ENCODE data around the gene ARID3B.
"Not testable (repeated sequence)": the region's sequence is repeated elsewhere in the genome, so short reads cannot be mapped to it uniquely, and the experiment has no call there.

ARID3B gene

DNA sequence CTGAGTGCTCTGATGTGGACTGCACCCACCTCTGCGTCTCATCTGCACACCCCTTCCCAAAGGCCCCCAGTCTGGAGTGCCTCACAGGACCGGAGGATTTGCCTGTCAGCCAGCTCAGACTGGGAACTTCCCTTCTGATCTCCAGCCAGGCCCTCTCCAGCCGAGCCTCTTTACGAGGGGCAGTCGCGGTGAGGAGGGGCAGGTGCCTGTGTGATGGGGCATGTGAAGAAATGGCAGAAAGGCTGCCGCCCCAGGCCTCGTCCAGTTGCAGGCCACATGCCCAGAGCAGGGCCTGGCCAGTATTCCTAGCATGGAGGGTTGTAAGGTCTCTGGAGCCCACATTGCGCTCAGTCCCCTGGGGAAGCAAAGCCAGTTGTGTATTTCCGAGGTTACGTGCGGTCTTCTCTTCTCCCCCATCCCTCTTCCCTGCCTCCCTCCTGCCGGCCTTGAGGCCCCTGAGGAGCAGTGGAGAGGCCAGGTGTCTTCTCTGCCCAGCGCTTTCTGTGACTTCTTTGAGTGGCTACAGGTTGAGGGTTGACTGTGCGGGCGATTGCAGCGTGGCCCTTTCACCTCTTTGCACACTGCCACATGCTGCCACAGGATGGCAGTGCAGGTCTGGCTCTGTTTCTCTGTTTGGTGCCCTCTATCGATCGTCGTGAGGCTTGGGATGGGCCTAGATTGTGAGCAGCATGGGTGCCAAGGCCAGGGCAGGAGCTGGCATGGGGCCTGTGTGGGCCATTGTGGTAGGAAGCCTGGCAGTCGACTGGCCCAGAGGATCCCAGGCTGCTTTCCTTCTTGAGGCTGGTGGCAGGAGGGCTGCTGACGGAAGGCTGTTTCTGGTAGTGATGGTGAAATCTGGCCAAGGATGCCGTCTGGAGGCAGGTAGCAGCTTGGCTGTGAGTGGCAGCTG lies 79.9 kb downstream of the ARID3B start:
- DNase-seq (ENCODE audit: low spot score): peak; percentile 93

DNA sequence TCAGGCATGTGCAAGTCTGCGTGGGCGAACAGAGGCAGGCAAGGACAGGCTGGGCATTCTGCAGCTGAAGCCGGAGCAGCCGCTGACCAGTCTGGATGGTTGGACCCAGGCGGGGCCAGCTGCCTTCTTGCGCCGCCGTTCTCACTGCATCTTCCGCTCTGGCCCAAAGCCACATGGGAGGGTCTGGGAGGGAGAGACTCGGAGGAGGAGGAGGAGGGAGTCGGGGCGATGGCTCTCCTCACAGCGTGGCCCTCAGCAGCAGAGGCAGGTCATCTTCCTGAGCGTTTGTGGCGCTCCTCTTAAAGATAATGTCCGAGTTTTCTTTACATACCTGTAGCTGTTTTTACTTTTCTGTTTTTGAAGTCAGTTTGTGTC lies 80.5 kb downstream of the ARID3B start:
- no peak for DNase-seq (ENCODE audit: low spot score)

GRCh38 chr15:74621936-74622335 lies 80.9 kb downstream of the ARID3B start:
- DNase-seq (ENCODE audit: low spot score): no peak

DNA sequence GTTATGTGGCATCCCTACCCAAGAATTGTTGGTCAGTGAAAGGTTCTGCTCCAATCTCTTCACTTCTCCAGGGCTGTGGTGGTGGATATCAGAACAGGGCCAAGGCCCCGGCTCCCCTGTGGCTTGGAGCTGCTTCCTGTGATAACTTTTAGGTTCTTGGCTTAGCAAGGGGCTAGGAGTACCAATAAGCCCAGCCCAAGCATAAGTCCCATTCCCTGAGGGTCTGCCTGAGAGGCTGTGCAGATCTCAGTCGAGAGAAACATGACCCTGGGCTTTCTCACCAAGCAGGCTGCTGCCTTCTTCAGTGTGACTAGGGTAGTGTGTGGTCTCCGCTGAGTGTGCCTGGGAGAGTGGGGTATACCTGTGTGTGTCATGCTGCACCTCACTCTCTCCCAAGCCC lies 81.7 kb downstream of the ARID3B start:
- no peak for DNase-seq (ENCODE audit: low spot score)

GRCh38 chr15:74624020-74624602 lies 83.1 kb downstream of the ARID3B start:
- DNase-seq (ENCODE audit: low spot score): no peak

DNA sequence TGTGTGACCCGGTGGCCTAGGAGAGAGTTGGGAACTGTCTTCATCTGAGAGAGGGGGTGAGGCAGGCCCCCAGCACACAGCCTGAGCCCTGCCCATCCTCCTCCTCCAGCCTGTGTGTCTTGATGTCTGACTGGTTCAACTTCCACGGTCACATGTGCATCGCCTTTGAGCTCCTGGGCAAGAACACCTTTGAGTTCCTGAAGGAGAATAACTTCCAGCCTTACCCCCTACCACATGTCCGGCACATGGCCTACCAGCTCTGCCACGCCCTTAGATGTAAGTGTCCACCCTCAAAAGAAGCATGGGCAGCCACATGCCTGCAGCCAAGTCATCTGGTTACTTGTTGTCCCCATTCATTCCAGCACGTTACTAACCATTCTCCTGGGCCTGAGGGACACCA lies 84.7 kb downstream of the ARID3B start:
- DNase-seq (ENCODE audit: low spot score): no peak

DNA sequence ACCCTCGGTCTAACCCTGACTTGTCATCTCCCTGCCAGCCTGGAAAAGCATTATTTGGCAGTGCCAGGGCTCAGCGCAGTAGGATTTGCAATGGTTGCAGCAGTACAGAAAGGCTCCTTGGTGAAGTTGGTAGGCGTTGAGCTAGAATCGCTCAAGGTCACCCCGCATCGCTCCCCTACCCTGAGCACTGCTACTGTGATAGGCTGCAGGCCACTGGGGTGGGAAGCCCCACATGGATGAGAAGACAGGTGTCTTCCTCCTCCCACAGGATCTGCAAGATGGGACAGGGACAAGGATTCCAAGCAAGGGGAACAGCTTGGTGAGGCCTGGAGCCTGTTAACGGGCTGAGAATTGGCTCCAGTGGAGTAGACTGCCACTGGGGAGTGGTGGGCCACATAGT lies 85.3 kb downstream of the ARID3B start:
- DNase-seq (ENCODE audit: low spot score): no peak

- DNase-seq (ENCODE audit: low spot score): no peak
These were observed 86.0 kb downstream of the ARID3B start for GRCh38 chr15:74626752-74627692.

DNA sequence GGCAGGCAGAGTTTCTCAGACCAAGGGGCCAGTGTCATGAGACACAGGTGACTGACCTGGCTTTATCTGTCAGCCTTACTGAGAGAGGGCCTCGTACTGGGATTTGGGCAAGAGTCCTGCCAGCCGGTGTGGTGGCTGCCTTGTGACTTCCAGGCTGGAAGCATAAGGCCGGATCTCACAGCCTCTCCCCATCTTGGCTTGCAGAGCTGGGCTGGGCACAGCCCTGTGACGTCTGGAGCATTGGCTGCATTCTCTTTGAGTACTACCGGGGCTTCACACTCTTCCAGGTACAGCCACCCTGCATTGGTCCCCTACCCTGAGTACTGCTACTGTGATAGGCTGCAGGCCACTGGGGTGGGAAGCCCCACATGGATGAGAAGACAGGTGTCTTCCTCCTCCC lies 86.7 kb downstream of the ARID3B start:
- no peak for DNase-seq (ENCODE audit: low spot score)

DNA sequence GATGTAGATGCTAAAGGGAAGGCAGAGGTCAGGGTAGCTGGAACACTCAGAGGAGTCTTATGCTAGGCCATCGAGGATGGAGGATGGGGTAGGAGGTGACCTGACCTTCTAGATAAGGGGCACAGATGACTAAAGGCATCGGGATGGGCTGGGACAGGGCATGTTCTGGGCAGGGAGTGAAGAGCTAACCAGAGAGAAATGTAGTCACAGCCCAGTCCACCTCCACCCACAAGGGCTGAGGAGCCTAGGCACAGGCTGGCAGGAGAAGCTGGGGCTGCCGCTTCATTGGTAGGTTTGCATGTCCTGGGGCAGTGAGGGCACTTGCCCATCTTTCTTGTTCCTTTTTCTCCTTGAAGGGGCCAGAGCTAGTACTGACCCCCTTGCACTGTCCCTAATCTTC lies 87.2 kb downstream of the ARID3B start:
- no peak for DNase-seq (ENCODE audit: low spot score)

GRCh38 chr15:74628949-74629348 lies 87.9 kb downstream of the ARID3B start:
- no peak for DNase-seq (ENCODE audit: low spot score)

DNA sequence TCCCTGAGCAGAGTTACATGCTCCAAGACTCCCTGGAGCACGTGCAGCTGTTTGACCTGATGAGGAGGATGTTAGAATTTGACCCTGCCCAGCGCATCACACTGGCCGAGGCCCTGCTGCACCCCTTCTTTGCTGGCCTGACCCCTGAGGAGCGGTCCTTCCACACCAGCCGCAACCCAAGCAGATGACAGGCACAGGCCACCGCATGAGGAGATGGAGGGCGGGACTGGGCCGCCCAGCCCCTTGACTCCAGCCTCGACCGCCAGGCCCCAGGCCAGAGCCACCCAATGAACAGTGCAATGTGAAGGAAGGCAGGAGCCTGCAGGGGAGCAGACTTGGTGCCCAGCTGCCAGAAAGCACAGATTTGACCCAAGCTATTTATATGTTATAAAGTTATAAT lies 88.7 kb downstream of the ARID3B start:
- not testable (repeated sequence) for DNase-seq (ENCODE audit: low spot score)

DNA sequence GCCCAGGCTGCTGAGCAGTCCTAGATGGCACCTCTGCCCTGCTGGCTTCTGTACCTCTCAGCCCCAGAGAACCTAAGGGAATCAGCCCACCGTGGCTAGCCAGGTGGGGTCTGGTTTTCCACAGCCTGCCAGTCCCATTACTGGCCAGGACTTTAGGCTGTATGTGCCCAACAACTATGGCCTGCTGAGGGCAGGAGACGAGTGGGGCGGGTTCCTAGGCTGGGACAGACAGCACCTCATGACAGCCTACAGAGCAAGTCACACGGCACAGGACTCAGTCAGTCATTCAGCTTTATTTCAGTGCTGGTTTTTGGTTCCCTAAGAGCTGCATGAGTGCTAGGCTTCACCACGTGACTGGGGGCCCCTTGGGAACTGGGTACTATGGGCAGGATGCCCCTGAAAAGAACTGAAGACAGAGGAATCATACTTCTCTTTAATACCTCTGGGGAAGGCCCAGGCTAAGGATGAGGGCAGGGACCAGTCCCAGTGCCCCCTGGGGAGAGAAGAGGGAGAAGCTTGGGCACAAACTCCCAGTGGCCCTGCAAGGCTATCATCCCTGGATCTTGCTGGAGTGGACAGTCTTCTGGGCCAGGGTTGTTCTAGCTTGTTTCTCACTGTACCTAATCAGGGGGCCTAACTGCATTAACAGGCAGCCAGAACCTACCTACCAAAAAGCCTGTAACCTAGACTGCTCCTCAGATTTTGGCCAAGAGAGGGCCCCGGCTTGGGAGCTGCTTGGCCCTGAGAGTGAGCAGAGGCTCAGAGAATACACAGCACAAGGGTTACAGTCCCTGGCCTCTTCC lies 89.5 kb downstream of the ARID3B start:
- peak; percentile 45 for DNase-seq (ENCODE audit: low spot score)

GRCh38 chr15:74631087-74631385 lies 90.0 kb downstream of the ARID3B start:
- no peak for DNase-seq (ENCODE audit: low spot score)

GRCh38 chr15:74631408-74631807 lies 90.4 kb downstream of the ARID3B start:
- no peak for DNase-seq (ENCODE audit: low spot score)

- DNase-seq (ENCODE audit: low spot score): peak; percentile 78
These were observed 91.0 kb downstream of the ARID3B start for GRCh38 chr15:74631935-74632560.

DNA sequence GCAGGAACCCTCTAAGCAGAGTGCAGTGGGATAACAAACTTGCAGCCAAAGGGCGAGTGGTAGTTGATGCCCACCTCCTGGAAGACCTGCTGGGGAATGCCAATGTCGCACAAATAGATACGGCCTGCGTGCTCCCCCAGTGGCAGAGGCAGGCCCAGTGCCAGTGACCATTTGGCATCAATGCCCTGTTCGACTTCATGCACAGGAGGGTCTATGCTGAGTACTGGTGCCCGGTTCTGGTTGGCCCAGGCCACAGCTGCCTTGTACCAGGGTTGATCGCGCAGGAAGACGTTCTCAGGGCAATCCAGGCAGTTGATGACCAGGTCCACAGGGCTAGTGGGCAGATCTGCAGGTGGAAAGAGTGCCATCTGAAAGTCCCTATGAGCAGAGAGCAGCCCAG lies 91.6 kb downstream of the ARID3B start:
- DNase-seq (ENCODE audit: low spot score): no peak

DNA sequence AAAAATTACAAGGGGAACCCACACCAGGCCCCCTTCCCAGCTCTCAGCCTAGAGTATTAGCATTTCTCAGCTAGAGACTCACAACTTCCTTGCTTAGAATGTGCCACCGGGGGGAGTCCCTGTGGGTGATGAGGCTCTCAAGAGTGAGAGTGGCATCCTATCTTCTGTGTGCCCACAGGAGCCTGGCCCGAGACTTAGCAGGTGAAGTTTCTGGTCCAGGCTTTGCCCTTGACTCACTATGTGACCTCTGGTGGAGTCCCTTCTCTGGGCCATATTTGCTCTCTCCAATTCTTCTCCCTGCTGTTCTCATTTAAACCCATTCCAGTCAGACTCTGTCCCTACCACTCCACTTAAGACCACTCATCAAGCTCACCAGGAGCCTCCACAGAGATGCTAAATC lies 92.8 kb downstream of the ARID3B start:
- DNase-seq (ENCODE audit: low spot score): peak; percentile 20

GRCh38 chr15:74635228-74635627 lies 94.2 kb downstream of the ARID3B start:
- peak; percentile 88 for DNase-seq (ENCODE audit: low spot score)

DNA sequence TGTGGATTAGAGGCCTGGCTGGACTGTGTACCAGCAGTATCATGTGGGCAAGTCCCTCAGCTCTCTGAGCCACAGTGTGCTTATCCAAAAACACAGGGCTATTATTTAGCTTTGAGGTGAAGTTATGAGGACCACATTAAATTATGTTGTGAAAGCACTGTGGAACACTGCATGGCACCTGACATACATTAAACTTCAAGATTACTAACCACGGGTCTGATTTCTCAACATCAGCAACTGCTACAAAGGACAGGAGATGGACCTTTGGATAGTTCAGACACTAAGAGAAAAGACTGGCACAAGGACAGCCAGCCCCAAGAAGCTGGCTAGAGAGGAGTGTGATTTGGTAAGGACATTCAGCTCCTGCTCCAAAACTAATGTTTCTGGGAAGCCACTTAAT lies 96.0 kb downstream of the ARID3B start:
- no peak for DNase-seq (ENCODE audit: low spot score)

DNA sequence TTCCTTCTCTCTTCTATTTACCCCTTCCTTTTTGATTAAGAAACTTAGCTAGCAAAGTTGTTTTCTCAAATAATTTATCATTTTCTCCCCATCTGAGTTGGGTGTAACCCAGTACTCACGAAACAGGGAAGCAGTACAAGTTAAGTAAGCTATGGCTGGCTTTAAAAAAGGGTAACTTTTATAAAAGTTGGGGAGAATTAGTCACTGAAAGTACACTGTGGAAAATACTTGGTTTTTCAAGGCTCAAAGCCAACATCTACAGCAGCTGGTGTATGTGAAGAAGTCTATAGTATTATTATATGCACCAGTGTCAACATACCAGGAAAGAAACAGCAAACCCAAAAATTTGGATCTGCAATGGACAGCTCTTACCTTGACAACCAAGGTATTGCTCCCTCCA lies 100.1 kb downstream of the ARID3B start:
- no peak for DNase-seq (ENCODE audit: low spot score)

- no peak for DNase-seq (ENCODE audit: low spot score)
These were observed 101.3 kb downstream of the ARID3B start for GRCh38 chr15:74642348-74642733.
